ENCODE results near the gene JOSD1. TPM values are rescaled to one million over a fixed set of nuclear protein-coding genes. Genes with fewer than 3 reads are reported as not detected.

Gene JOSD1
- total and polyA plus RNA-seq, 4 donors = 3.4 to 20.6 (median 14.7) TPM

DNA sequence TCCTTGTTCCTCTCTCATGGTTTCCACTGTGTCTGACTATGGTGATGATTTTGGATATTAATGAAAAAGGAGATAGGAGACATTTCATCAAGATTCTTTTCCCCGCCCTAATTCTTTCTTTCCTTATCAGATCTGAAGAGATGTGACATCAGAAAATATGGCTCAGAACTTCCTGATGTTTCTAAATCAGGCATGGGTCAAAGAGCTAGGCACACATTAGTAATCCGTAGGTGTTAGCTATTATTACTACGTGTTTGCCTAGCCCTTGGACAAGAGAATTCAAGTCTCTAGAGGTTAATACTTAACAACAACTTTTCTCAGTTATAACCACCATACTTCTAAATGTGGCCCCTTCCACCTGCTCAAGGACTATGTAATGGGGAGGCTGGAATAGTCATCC, 5.8 kb downstream of the JOSD1 start:
- no peak for DNase-seq (ENCODE audit: low spot score)
- Histone ChIP-seq H3K9ac (ENCODE audit: low read depth in 1 of 2, low read length in 2 of 2) (no peak overlapping the region), H3K4me1 (ENCODE audit: control insufficient read depth in 4 of 4, insufficient read depth in 4 of 4, low read length in 3 of 4) (peaks cover 8 to 32% (median 27%) of the 10 kb centered on the region in 4 donors), H3K36me3 (ENCODE audit: control insufficient read depth in 4 of 4, insufficient read depth in 3 of 4, low read depth in 1 of 4, low read length in 3 of 4) (no peaks in the 10 kb centered on the region), H3K27ac (ENCODE audit: low read depth in 1 of 2, low read length in 2 of 2) (no peak overlapping the region), H3K4me3 (ENCODE audit: low read depth in 1 of 3, low read length in 3 of 3) (no peak overlapping the region), H3K9me3 (ENCODE audit: control insufficient read depth in 4 of 4, low read length in 3 of 4) (no peaks in the 10 kb centered on the region), H3K27me3 (ENCODE audit: control insufficient read depth in 4 of 4, insufficient read depth in 4 of 4, low read length in 3 of 4) (no peaks in the 10 kb centered on the region)
- TF ChIP-seq SP1 (IDR thresholded peaks at IDR 0.05) (no peak), FOXA2 (IDR thresholded peaks at IDR 0.05) (no peak), TAF1 (conservative IDR thresholded peaks at IDR 0.05) (no peak), JUND (IDR thresholded peaks at IDR 0.05) (no peak), HNF4A (conservative IDR thresholded peaks at IDR 0.05) (no peak), NR2F2 (IDR thresholded peaks at IDR 0.05) (no peak), FOXA1 (IDR thresholded peaks at IDR 0.05) (no peak), RXRA (IDR thresholded peaks at IDR 0.05) (no peak)
- TF ChIP-seq, protein P1, sequence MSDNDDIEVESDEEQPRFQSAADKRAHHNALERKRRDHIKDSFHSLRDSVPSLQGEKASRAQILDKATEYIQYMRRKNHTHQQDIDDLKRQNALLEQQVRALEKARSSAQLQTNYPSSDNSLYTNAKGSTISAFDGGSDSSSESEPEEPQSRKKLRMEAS (IDR thresholded peaks at IDR 0.05) = no peak
- WGBS = 81% methylated on average over 3 of the region's 3 CpGs

DNA sequence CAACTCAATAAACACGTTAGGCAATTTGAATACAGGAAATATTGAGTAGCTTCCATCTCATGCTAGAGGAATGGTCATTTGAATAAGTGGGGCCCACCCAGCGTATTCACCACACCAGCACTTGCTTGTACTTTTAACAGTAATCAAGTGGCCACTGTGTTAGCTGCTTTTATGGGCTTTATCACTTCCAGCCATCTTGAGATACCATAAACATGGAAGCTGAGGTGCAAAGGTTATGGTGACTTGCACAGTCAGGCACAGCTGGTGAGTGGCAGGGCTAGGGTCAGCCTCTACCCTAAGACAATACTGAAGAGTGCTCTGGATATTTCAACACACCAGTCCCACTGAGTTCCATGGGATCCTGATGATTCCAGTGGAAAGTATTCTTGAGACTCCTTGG, 6.7 kb downstream of the JOSD1 start:
- Histone ChIP-seq H3K4me1 (ENCODE audit: control insufficient read depth in 4 of 4, insufficient read depth in 4 of 4, low read length in 3 of 4) (peaks cover 8 to 23% (median 18%) of the 10 kb centered on the region in 4 donors), H3K9ac (ENCODE audit: low read depth in 1 of 2, low read length in 2 of 2) (no peak overlapping the region), H3K27ac (ENCODE audit: low read depth in 1 of 2, low read length in 2 of 2) (no peak overlapping the region), H3K4me3 (ENCODE audit: low read depth in 1 of 3, low read length in 3 of 3) (no peak overlapping the region), H3K9me3 (ENCODE audit: control insufficient read depth in 4 of 4, low read length in 3 of 4) (no peaks in the 10 kb centered on the region), H3K36me3 (ENCODE audit: control insufficient read depth in 4 of 4, insufficient read depth in 3 of 4, low read depth in 1 of 4, low read length in 3 of 4) (peaks cover 0 to 3% (median under 1%) of the 10 kb centered on the region in 4 donors), H3K27me3 (ENCODE audit: control insufficient read depth in 4 of 4, insufficient read depth in 4 of 4, low read length in 3 of 4) (no peaks in the 10 kb centered on the region)
- no peak for TF ChIP-seq EGR1 (IDR thresholded peaks at IDR 0.05; ENCODE audit: low read depth in 2 of 2)
- TF ChIP-seq, protein P2, sequence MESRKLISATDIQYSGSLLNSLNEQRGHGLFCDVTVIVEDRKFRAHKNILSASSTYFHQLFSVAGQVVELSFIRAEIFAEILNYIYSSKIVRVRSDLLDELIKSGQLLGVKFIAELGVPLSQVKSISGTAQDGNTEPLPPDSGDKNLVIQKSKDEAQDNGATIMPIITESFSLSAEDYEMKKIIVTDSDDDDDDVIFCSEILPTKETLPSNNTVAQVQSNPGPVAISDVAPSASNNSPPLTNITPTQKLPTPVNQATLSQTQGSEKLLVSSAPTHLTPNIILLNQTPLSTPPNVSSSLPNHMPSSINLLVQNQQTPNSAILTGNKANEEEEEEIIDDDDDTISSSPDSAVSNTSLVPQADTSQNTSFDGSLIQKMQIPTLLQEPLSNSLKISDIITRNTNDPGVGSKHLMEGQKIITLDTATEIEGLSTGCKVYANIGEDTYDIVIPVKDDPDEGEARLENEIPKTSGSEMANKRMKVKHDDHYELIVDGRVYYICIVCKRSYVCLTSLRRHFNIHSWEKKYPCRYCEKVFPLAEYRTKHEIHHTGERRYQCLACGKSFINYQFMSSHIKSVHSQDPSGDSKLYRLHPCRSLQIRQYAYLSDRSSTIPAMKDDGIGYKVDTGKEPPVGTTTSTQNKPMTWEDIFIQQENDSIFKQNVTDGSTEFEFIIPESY (IDR thresholded peaks at IDR 0.05) = no peak
- DNase-seq (ENCODE audit: low spot score) = no peak
- 83% methylated on average over 2 of the region's 2 CpGs for WGBS

DNA sequence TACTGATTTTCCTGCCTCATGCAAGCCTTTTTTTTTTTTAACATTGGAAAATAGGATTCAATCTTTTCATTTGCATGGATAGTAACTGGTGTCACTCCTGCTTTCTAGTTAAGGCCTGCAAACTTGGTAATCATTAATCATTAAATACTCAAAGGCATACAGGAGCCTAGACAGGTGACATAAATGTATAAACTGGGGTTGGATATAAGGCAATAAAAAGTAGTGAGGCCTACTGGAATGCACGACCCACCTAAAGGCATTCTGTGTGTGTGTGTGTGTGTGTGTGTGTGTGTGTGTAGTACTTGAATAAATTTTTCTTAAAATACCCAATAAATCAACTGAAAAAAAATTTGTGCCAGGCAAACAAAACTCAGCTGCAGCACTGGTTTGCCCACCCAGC, 11.1 kb downstream of the JOSD1 start:
- DNase-seq (ENCODE audit: low spot score) = no peak
- no peaks in the 10 kb centered on the region for H3K27me3 ChIP-seq (ENCODE audit: control insufficient read depth in 4 of 4, insufficient read depth in 4 of 4, low read length in 3 of 4)
- H3K9me3 ChIP-seq (ENCODE audit: control insufficient read depth in 4 of 4, low read length in 3 of 4) = no peaks in the 10 kb centered on the region
- no peak overlapping the region for H3K4me3 ChIP-seq (ENCODE audit: low read depth in 1 of 3, low read length in 3 of 3)
- no peaks in the 10 kb centered on the region for H3K4me1 ChIP-seq (ENCODE audit: control insufficient read depth in 4 of 4, insufficient read depth in 4 of 4, low read length in 3 of 4)
- 78% methylated on average over 1 of the region's 1 CpG for WGBS
- no peak overlapping the region for H3K27ac ChIP-seq (ENCODE audit: low read depth in 1 of 2, low read length in 2 of 2)
- H3K36me3 ChIP-seq (ENCODE audit: control insufficient read depth in 4 of 4, insufficient read depth in 3 of 4, low read depth in 1 of 4, low read length in 3 of 4) = peaks cover 9 to 39% (median 25%) of the 10 kb centered on the region in 4 donors
- TF ChIP-seq, protein P3, sequence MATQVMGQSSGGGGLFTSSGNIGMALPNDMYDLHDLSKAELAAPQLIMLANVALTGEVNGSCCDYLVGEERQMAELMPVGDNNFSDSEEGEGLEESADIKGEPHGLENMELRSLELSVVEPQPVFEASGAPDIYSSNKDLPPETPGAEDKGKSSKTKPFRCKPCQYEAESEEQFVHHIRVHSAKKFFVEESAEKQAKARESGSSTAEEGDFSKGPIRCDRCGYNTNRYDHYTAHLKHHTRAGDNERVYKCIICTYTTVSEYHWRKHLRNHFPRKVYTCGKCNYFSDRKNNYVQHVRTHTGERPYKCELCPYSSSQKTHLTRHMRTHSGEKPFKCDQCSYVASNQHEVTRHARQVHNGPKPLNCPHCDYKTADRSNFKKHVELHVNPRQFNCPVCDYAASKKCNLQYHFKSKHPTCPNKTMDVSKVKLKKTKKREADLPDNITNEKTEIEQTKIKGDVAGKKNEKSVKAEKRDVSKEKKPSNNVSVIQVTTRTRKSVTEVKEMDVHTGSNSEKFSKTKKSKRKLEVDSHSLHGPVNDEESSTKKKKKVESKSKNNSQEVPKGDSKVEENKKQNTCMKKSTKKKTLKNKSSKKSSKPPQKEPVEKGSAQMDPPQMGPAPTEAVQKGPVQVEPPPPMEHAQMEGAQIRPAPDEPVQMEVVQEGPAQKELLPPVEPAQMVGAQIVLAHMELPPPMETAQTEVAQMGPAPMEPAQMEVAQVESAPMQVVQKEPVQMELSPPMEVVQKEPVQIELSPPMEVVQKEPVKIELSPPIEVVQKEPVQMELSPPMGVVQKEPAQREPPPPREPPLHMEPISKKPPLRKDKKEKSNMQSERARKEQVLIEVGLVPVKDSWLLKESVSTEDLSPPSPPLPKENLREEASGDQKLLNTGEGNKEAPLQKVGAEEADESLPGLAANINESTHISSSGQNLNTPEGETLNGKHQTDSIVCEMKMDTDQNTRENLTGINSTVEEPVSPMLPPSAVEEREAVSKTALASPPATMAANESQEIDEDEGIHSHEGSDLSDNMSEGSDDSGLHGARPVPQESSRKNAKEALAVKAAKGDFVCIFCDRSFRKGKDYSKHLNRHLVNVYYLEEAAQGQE (IDR thresholded peaks at IDR 0.05) = no peak
- no peak for TF ChIP-seq RAD21 (IDR thresholded peaks at IDR 0.05)
- TF ChIP-seq, protein P4, sequence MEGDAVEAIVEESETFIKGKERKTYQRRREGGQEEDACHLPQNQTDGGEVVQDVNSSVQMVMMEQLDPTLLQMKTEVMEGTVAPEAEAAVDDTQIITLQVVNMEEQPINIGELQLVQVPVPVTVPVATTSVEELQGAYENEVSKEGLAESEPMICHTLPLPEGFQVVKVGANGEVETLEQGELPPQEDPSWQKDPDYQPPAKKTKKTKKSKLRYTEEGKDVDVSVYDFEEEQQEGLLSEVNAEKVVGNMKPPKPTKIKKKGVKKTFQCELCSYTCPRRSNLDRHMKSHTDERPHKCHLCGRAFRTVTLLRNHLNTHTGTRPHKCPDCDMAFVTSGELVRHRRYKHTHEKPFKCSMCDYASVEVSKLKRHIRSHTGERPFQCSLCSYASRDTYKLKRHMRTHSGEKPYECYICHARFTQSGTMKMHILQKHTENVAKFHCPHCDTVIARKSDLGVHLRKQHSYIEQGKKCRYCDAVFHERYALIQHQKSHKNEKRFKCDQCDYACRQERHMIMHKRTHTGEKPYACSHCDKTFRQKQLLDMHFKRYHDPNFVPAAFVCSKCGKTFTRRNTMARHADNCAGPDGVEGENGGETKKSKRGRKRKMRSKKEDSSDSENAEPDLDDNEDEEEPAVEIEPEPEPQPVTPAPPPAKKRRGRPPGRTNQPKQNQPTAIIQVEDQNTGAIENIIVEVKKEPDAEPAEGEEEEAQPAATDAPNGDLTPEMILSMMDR (IDR thresholded peaks at IDR 0.05; ENCODE audit: low read depth, low read length, missing input control) = no peak
- TF ChIP-seq RXRA (IDR thresholded peaks at IDR 0.05) = no peak
- TF ChIP-seq, protein P1 (IDR thresholded peaks at IDR 0.05) = no peak
- no peak for TF ChIP-seq FOXA1 (IDR thresholded peaks at IDR 0.05)
- TF ChIP-seq, protein P2 (IDR thresholded peaks at IDR 0.05) = no peak
- TF ChIP-seq, protein P5, sequence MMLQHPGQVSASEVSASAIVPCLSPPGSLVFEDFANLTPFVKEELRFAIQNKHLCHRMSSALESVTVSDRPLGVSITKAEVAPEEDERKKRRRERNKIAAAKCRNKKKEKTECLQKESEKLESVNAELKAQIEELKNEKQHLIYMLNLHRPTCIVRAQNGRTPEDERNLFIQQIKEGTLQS (IDR thresholded peaks at IDR 0.05) = no peak
- no peak for TF ChIP-seq EGR1 (IDR thresholded peaks at IDR 0.05; ENCODE audit: low read depth in 2 of 2)
- no peak overlapping the region for H3K9ac ChIP-seq (ENCODE audit: low read depth in 1 of 2, low read length in 2 of 2)

All from liver (tissue), 9 donors.